CD4-positive, alpha-beta T cell (primary cell): ENCODE results near the gene CDHR2. TPM values are rescaled to one million over a fixed set of nuclear protein-coding genes. Genes with fewer than 3 reads are reported as not detected.

Source experiments
- ATAC-seq: fragments of 200-7000 bp; cut with Tn5 transposase; one replicate; pipeline ENCODE4 v1.10.0; 2022; ENCODE audit warnings: mild to moderate bottlenecking; ENCODE audit not compliant: poor library complexity
- CTCF ChIA-PET: fragments of 350-600 bp; sonication (Branson Sonifier 250); formaldehyde crosslinking; loops from one replicate; lab custom pipeline; 2021; ENCODE audit warnings: antibody characterized with exemption, inconsistent platforms; lab: Charles Lee
- POLR2A ChIA-PET: fragments of 350-600 bp; sonication (Branson Sonifier 250); formaldehyde crosslinking; loops from one replicate; lab custom pipeline; 2021; ENCODE audit warnings: antibody characterized with exemption, inconsistent platforms; lab: Charles Lee
- DNase-seq, 14 experiments: peaks; one replicate each; pipeline ENCODE4 v3.0.0-alpha.2; 2013 to 2020; ENCODE audit warnings: mixed read lengths in 2 of 14
- H3K27ac ChIP-seq, 2 donors: one replicate each; pipeline versions ENCODE4 v1.5.1 to v1.7.0; 2013; ENCODE audit warnings: low read length in 2 of 2, low read depth in 1 of 2, mild to moderate bottlenecking in 1 of 2
- H3K27me3 ChIP-seq, 2 experiments: 1 replicate in 1 of 2; 2 replicates in 1 of 2; pipeline versions ENCODE4 v1.6.1 to v1.7.0; 2013; ENCODE audit warnings: low read length in 2 of 2, control low read depth in 1 of 2, mild to moderate bottlenecking in 1 of 2, moderate library complexity in 1 of 2; ENCODE audit not compliant: insufficient read depth in 2 of 2, control insufficient read depth in 1 of 2
- H3K36me3 ChIP-seq: one replicate; pipeline ENCODE4 v1.6.1; 2013; ENCODE audit warnings: low read length, control low read depth; ENCODE audit not compliant: insufficient read depth
- H3K4me1 ChIP-seq: one replicate; pipeline ENCODE4 v1.6.1; 2013; ENCODE audit warnings: low read length, control low read depth; ENCODE audit not compliant: insufficient read depth
- H3K4me3 ChIP-seq: one replicate; pipeline ENCODE4 v1.5.1; 2013; ENCODE audit warnings: mild to moderate bottlenecking, low read length, moderate library complexity
- H3K9me3 ChIP-seq, 2 experiments: 1 replicate in 1 of 2; 2 replicates in 1 of 2; pipeline versions ENCODE4 v1.6.1 to v1.7.0; 2013; ENCODE audit warnings: low read length in 2 of 2, mild to moderate bottlenecking in 2 of 2, control low read depth in 1 of 2, moderate library complexity in 1 of 2; ENCODE audit not compliant: control insufficient read depth in 1 of 2, insufficient read depth in 1 of 2
- H3K27ac Mint-ChIP-seq: one replicate; pipeline ENCODE4 v1.8.0; 2020; ENCODE audit warnings: mixed read lengths
- H3K27me3 Mint-ChIP-seq: one replicate; pipeline ENCODE4 v1.8.0; 2021; ENCODE audit warnings: mixed read lengths
- H3K36me3 Mint-ChIP-seq: one replicate; pipeline ENCODE4 v1.8.0; 2021; ENCODE audit warnings: low read depth, mixed read lengths
- H3K4me1 Mint-ChIP-seq: one replicate; pipeline ENCODE4 v1.8.0; 2021; ENCODE audit warnings: low read depth, mixed read lengths
- H3K4me3 Mint-ChIP-seq: one replicate; pipeline ENCODE4 v1.8.0; 2020; ENCODE audit warnings: mild to moderate bottlenecking, mixed read lengths
- H3K9me3 Mint-ChIP-seq: one replicate; pipeline ENCODE4 v1.8.0; 2020; ENCODE audit warnings: mixed read lengths
- CTCF ChIP-seq: fragments of 200-600 bp; IDR thresholded peaks from one replicate; pipeline ENCODE4 v1.8.0; 2022; ENCODE audit warnings: antibody characterized with exemption, mild to moderate bottlenecking
- intact Hi-C, 2 experiments: fragments of 100-400 bp; cut with DNase I in 1 of 2; cut with micrococcal nuclease in 1 of 2; formaldehyde crosslinking; loops; one replicate each; pipeline versions ENCODE4 v1.15.1 to v1.9.0; 2023 to 2025; cut with DNase I, micrococcal nuclease
- total RNA-seq, 174 experiments: library from RNA in 2 of 174; stranded (reverse) in 2 of 174; gene quantifications; one replicate each; pipeline ENCODE4 v1.2.3 and lab custom pipeline; 2021 to 2026

The CDHR2 gene
- total RNA-seq, 2 experiments from 2014 or later = 1.6 to 2.0 TPM

- Mint-ChIP-seq H3K4me1 (no peaks in the 10 kb centered on the region), H3K9me3 (no peaks in the 10 kb centered on the region), H3K4me3 (no peak overlapping the region), H3K27me3 (peaks cover 4% of the 10 kb centered on the region), H3K36me3 (no peaks in the 10 kb centered on the region), H3K27ac (no peak overlapping the region)
- peaks cover 13% of the 10 kb centered on the region for H3K4me1 ChIP-seq
- no peaks in the 10 kb centered on the region for H3K27me3 ChIP-seq
- ChIA-PET CTCF (interaction anchor here (2.6 kb wide), 1 partner anchor 158 kb away, joined by 6 read pairs; no protein-coding TSS in a partner anchor), POLR2A (no interaction called here)
- ATAC-seq (no peak), DNase-seq (no peak)
- H3K4me3 ChIP-seq = no peak overlapping the region
- no peak overlapping the region for H3K27ac ChIP-seq
- no peaks in the 10 kb centered on the region for H3K9me3 ChIP-seq
- no peaks in the 10 kb centered on the region for H3K36me3 ChIP-seq
- intact Hi-C loops = loop anchor here (1.0 to 10.0 kb wide), 3 partner anchors 37 to 381 kb away; partner anchors contain the start of genes CLTB (in 1 of the 2) and RNF44 (in 1 of the 2)
- TF ChIP-seq CTCF = peak; percentile 24
Observed at GRCh38 chr5:176574297-176574591, 25.1 kb downstream of the CDHR2 start.

- Mint-ChIP-seq H3K4me3 (no peak overlapping the region), H3K9me3 (no peaks in the 10 kb centered on the region), H3K36me3 (no peaks in the 10 kb centered on the region), H3K27me3 (peaks cover under 1% of the 10 kb centered on the region), H3K4me1 (no peaks in the 10 kb centered on the region), H3K27ac (no peak overlapping the region)
- Histone ChIP-seq H3K4me1 (peaks cover 13% of the 10 kb centered on the region), H3K27ac (no peak overlapping the region), H3K36me3 (no peaks in the 10 kb centered on the region), H3K4me3 (no peak overlapping the region), H3K9me3 (no peaks in the 10 kb centered on the region), H3K27me3 (no peaks in the 10 kb centered on the region)
- no peak for TF ChIP-seq CTCF
- POLR2A ChIA-PET = no interaction called here
- CTCF ChIA-PET = interaction anchor here (2.6 kb wide), 1 partner anchor 158 kb away, joined by 6 read pairs; no protein-coding TSS in a partner anchor
- ATAC-seq (no peak), DNase-seq (no peak)
- intact Hi-C loops = loop anchor here in 1 of 2 experiments (5.0 to 10.0 kb wide), 2 partner anchors 380 to 843 kb away; no protein-coding TSS in a partner anchor
Observed at GRCh38 chr5:176575066-176575465, 25.9 kb downstream of the CDHR2 start.

GRCh38 chr5:176575488-176576422 lies 26.6 kb downstream of the CDHR2 start:
- H3K4me1 Mint-ChIP-seq = no peaks in the 10 kb centered on the region
- H3K27ac ChIP-seq = no peak overlapping the region
- no peak overlapping the region for H3K4me3 Mint-ChIP-seq
- ChIA-PET CTCF (interaction anchor here (2.6 kb wide), 1 partner anchor 159 kb away, joined by 6 read pairs; no protein-coding TSS in a partner anchor), POLR2A (no interaction called here)
- H3K27me3 ChIP-seq = no peaks in the 10 kb centered on the region
- H3K27ac Mint-ChIP-seq = no peak overlapping the region
- H3K9me3 Mint-ChIP-seq = no peaks in the 10 kb centered on the region
- no peak for DNase-seq
- intact Hi-C loops = loop anchor here in 1 of 2 experiments (5.0 to 10.0 kb wide), 2 partner anchors 379 to 843 kb away; no protein-coding TSS in a partner anchor
- peaks cover 13% of the 10 kb centered on the region for H3K4me1 ChIP-seq
- no peak overlapping the region for H3K4me3 ChIP-seq
- H3K36me3 ChIP-seq = no peaks in the 10 kb centered on the region
- ATAC-seq = no peak
- no peaks in the 10 kb centered on the region for H3K36me3 Mint-ChIP-seq
- H3K9me3 ChIP-seq = no peaks in the 10 kb centered on the region
- no peaks in the 10 kb centered on the region for H3K27me3 Mint-ChIP-seq
- no peak for TF ChIP-seq CTCF
